MCF 10A (cell line): ENCODE measurements around the gene NXNL2. TPM values are rescaled to one million over a fixed set of nuclear protein-coding genes. Genes with fewer than 3 reads are reported as not detected.

Experiments
- BruUV-seq: library from RNA; stranded (reverse); fragments of 400-500 nt; replicated peaks from 2 replicates; lab custom pipeline; 2021; lab: Mats Ljungman, UMichigan
- CTCF ChIA-PET: fragments of 300-600 bp; sonication (Branson Sonifier 250); formaldehyde crosslinking; extraction: SDS; loops from one replicate; lab custom pipeline; 2021; ENCODE audit warnings: antibody characterized with exemption, inconsistent platforms; lab: Yijun Ruan, JAX
- POLR2A ChIA-PET: fragments of 300-600, 350-650 bp; sonication (Branson Sonifier 250); formaldehyde crosslinking; extraction: SDS; loops from one replicate; lab custom pipeline; 2020; ENCODE audit warnings: antibody characterized with exemption, inconsistent platforms; lab: Yijun Ruan, JAX
- DNase-seq: peaks from one replicate; pipeline ENCODE4 v3.0.0-alpha.2; 2018; ENCODE audit not compliant: unreplicated experiment
- H3K27ac Mint-ChIP-seq: one replicate; pipeline ENCODE4 v1.8.0; 2022; ENCODE audit warnings: mild to moderate bottlenecking, low read depth, mixed read lengths; ENCODE audit not compliant: unreplicated experiment
- H3K27me3 Mint-ChIP-seq: one replicate; pipeline ENCODE4 v1.8.0; 2022; ENCODE audit warnings: mixed read lengths; ENCODE audit not compliant: insufficient read depth, unreplicated experiment
- H3K36me3 Mint-ChIP-seq: one replicate; pipeline ENCODE4 v1.8.0; 2022; ENCODE audit warnings: mild to moderate bottlenecking, moderate library complexity, mixed read lengths; ENCODE audit not compliant: insufficient read depth, unreplicated experiment
- H3K4me1 Mint-ChIP-seq: one replicate; pipeline ENCODE4 v1.8.0; 2022; ENCODE audit warnings: mixed read lengths; ENCODE audit not compliant: insufficient read depth, unreplicated experiment
- H3K4me3 Mint-ChIP-seq: one replicate; pipeline ENCODE4 v1.8.0; 2022; ENCODE audit warnings: mild to moderate bottlenecking, moderate library complexity, mixed read lengths; ENCODE audit not compliant: unreplicated experiment
- H3K9me3 Mint-ChIP-seq: one replicate; pipeline ENCODE4 v1.8.0; 2022; ENCODE audit warnings: mixed read lengths; ENCODE audit not compliant: unreplicated experiment
- CTCF ChIP-seq: fragments of 200-600 bp; IDR thresholded peaks from one replicate; pipeline ENCODE4 v1.8.0; 2022; ENCODE audit warnings: antibody characterized with exemption, mild to moderate bottlenecking; ENCODE audit not compliant: unreplicated experiment
- intact Hi-C: fragments of 100-400 bp; cut with micrococcal nuclease; formaldehyde crosslinking; loops from 2 replicates; pipeline ENCODE4 v1.14.1; 2022
- total RNA-seq: library from RNA; stranded (reverse); gene quantifications from 2 replicates; pipeline ENCODE4 v1.2.3, GENCODE V29; 2022

Gene NXNL2
- total RNA-seq, 1 experiment from 2014 or later: 0.49 TPM

DNA sequence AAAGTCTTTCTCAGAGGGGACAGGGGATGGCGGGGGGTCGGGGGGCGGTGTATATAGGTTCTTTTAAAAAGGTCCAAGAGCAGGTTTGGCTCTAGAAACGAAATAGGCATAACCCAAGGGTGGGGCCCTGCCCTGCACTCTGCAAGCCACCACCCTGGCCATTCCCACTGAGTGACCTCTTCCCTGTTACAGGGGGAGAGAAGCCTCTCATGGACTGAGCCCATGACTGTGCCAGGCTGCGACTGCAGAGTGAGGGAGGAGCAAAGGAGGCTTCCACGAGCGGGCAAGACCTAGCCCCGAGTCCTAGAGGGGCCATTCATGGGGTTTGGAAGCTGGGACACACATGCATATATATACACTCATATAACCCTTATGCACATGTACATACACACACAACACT, 10.1 kb upstream of the NXNL2 start:
- POLR2A ChIA-PET: no interaction called here
- no peak for DNase-seq
- no peaks in the 10 kb centered on the region for H3K27me3 Mint-ChIP-seq
- no peak overlapping the region for H3K27ac Mint-ChIP-seq
- BruUV-seq: no TSS peak
- no peaks in the 10 kb centered on the region for H3K9me3 Mint-ChIP-seq
- CTCF ChIA-PET: no interaction called here
- intact Hi-C loops: no loop called here
- no peaks in the 10 kb centered on the region for H3K36me3 Mint-ChIP-seq
- no peak overlapping the region for H3K4me3 Mint-ChIP-seq
- no peak for TF ChIP-seq CTCF
- H3K4me1 Mint-ChIP-seq: peaks cover 9% of the 10 kb centered on the region

DNA sequence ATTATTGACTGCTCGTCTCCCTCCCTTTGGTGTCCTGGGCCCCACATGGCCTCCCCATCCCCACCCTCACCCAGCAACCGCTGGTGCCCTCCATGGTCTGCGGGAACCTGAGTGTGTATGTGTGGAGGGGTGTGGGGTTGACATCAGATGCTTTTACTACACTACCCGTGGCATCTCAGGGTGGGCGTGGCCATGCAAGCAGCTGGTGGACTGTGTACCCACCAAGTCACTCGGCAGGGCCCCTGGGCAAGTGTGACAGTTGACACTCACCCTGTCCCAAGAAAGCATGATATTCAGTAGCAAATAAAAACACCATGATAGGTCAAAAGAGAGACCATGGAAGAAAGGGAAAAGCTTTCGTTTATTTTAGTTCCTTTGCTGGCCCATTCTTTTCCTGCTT, 7.4 kb upstream of the NXNL2 start:
- Mint-ChIP-seq H3K27me3 (no peaks in the 10 kb centered on the region), H3K36me3 (no peaks in the 10 kb centered on the region), H3K27ac (no peak overlapping the region), H3K4me3 (no peak overlapping the region), H3K4me1 (peaks cover 17% of the 10 kb centered on the region), H3K9me3 (no peaks in the 10 kb centered on the region)
- no peak for TF ChIP-seq CTCF
- intact Hi-C loops: no loop called here
- POLR2A ChIA-PET: no interaction called here
- CTCF ChIA-PET: interaction anchor here (0.7 kb wide), 1 partner anchor 51 kb away, joined by 3 read pairs; no protein-coding TSS in a partner anchor
- BruUV-seq: no TSS peak
- no peak for DNase-seq

DNA sequence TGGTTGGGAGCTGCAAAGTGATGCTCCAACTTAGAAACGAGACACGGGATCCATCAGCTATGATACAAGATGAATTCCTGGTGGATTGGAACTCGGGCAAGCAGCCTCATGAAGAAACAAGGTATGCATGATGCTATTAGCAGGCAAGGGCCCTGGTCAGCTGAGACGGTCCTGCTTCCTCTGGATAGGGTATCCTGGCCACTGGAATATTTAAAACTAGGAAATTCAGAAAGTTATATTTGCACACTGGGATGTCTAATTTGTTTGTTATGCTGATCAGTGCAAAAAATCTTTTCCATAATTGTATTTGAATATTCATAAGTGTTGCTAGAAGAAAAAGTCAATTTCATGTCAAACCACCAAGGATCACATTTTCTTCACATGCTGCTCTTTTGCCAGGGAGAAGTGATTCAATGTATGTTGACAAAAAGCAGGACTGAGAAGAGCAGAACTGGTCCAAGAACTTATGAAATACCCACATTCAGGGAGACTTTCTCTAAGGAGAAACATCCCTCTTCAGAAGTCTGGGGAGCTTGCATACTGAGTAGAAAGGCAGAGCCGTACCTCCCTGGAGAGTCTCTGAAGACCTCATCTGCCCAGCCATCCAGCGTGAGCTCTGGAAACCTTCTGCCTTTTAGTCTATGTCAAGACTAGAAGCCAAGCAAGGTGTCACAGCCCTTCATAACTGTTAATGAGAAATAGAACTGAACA, 6.7 kb upstream of the NXNL2 start:
- CTCF ChIA-PET: interaction anchor here (0.7 kb wide), 1 partner anchor 51 kb away, joined by 3 read pairs; no protein-coding TSS in a partner anchor
- H3K27ac Mint-ChIP-seq: no peak overlapping the region

DNA sequence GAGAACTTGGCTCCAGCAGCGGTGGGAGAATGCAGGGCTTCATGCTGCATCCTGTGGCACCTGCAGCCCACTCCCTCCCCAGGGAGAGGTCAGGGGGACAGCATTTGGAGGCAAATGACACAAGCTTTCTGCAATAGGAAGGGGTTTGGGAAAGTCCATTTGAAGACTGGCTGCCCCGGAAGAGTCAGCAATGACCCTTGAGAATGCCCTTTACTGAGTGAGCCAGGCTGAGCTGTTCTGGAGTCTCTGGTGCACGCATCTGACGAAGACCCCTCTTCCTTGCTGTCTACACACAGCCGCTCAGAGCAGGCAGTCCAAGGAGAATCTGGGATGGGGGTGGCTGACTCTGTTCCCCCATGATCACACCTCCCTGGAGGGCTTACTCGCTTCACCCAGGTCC, 5.5 kb upstream of the NXNL2 start:
- Mint-ChIP-seq H3K4me1 (peaks cover 25% of the 10 kb centered on the region), H3K36me3 (no peaks in the 10 kb centered on the region), H3K27ac (no peak overlapping the region), H3K9me3 (no peaks in the 10 kb centered on the region), H3K4me3 (no peak overlapping the region), H3K27me3 (no peaks in the 10 kb centered on the region)
- BruUV-seq: no TSS peak
- ChIA-PET POLR2A (no interaction called here), CTCF (no interaction called here)
- TF ChIP-seq CTCF: no peak
- no peak for DNase-seq
- intact Hi-C loops: no loop called here

More for the DNA sequence above, 6.7 kb upstream of the NXNL2 start:
- TF ChIP-seq CTCF: no peak
- Mint-ChIP-seq H3K27me3 (no peaks in the 10 kb centered on the region), H3K9me3 (no peaks in the 10 kb centered on the region), H3K4me3 (no peak overlapping the region), H3K4me1 (peaks cover 17% of the 10 kb centered on the region), H3K36me3 (no peaks in the 10 kb centered on the region)
- POLR2A ChIA-PET: no interaction called here
- intact Hi-C loops: no loop called here
- no TSS peak for BruUV-seq
- DNase-seq: no peak
